SK-N-SH (cell line): ENCODE results near the gene ITGA1. TPM values are rescaled to one million over a fixed set of nuclear protein-coding genes. Genes with fewer than 3 reads are reported as not detected.

Source experiments
- CTCF ChIA-PET: fragments of 300-600, 350-600 bp; formaldehyde crosslinking; extraction: SDS; loops from one replicate; lab custom pipeline; 2021; lab: Yijun Ruan, JAX
- POLR2A ChIA-PET: fragments of 350-600 bp; sonication (Branson Sonifier 250); formaldehyde crosslinking; extraction: SDS; loops from one replicate; lab custom pipeline; 2020; ENCODE audit warnings: antibody characterized with exemption, inconsistent platforms; lab: Yijun Ruan, JAX
- DNase-seq: peaks from one replicate; pipeline ENCODE4 v3.0.0; 2012
- H2AFZ ChIP-seq: fragments of 200-600 bp; sonication (generic); 2 replicates; pipeline ENCODE4 v1.8.1; 2016; ENCODE audit warnings: antibody characterized with exemption, mild to moderate bottlenecking, low read depth
- H3F3A ChIP-seq: fragments of 200-600 bp; sonication (generic); replicated peaks from 2 replicates; pipeline ENCODE3; 2016; ENCODE audit warnings: antibody characterized with exemption, mild to moderate bottlenecking; ENCODE audit not compliant: insufficient read depth
- H3K27ac ChIP-seq, 2 experiments: fragments of 200-500 bp in 1 of 2; fragments of 200-600 bp in 1 of 2; sonication (Bioruptor generic) in 1 of 2; sonication (generic), shearing (Covaris generic) in 1 of 2; 2 replicates each; pipeline versions ENCODE4 v1.5.1 to v1.6.1; 2014 to 2016; ENCODE audit warnings: low read depth in 2 of 2, inconsistent platforms in 1 of 2, low read length in 1 of 2, mild to moderate bottlenecking in 1 of 2, mixed read lengths in 1 of 2
- H3K27me3 ChIP-seq: fragments of 200-600 bp; sonication (generic), shearing (Covaris generic); 2 replicates; pipeline ENCODE4 v1.6.1; 2016; ENCODE audit warnings: mixed run types; ENCODE audit not compliant: insufficient read depth
- H3K36me3 ChIP-seq, 2 experiments: fragments of 200-500 bp in 1 of 2; fragments of 200-600 bp in 1 of 2; sonication (Bioruptor generic) in 1 of 2; sonication (generic) in 1 of 2; replicated peaks in 1 of 2; 2 replicates each; pipeline versions ENCODE3 to v1.5.1; 2014 to 2016; ENCODE audit warnings: low read length in 1 of 2, mild to moderate bottlenecking in 1 of 2; ENCODE audit not compliant: insufficient read depth in 2 of 2, control insufficient read depth in 1 of 2
- H3K4me1 ChIP-seq, 2 experiments: fragments of 200-500 bp in 1 of 2; fragments of 200-600 bp in 1 of 2; sonication (Bioruptor generic) in 1 of 2; sonication (generic), shearing (Covaris generic) in 1 of 2; 2 replicates each; pipeline versions ENCODE4 v1.5.1 to v1.6.1; 2014 to 2016; ENCODE audit warnings: low read depth in 1 of 2, low read length in 1 of 2, mixed run types in 1 of 2; ENCODE audit not compliant: insufficient read depth in 2 of 2, control insufficient read depth in 1 of 2
- H3K4me2 ChIP-seq: fragments of 200-600 bp; sonication (generic), shearing (Covaris generic); 2 replicates; pipeline ENCODE4 v1.6.1; 2017; ENCODE audit warnings: mixed run types
- H3K4me3 ChIP-seq, 2 experiments: fragments of 200-500 bp in 1 of 2; fragments of 200-600 bp in 1 of 2; sonication (Bioruptor generic) in 1 of 2; sonication (generic), shearing (Covaris generic) in 1 of 2; 2 replicates each; pipeline versions ENCODE4 v1.5.1 to v1.8.1; 2014 to 2016; ENCODE audit warnings: low read depth in 2 of 2, inconsistent platforms in 1 of 2, low read length in 1 of 2, mild to moderate bottlenecking in 1 of 2, mixed read lengths in 1 of 2, moderate library complexity in 1 of 2
- H3K79me2 ChIP-seq: fragments of 200-600 bp; sonication (generic); 2 replicates; pipeline ENCODE4 v1.8.1; 2017; ENCODE audit warnings: mild to moderate bottlenecking; ENCODE audit not compliant: insufficient read depth
- H3K9ac ChIP-seq: fragments of 200-600 bp; sonication (generic); 2 replicates; pipeline ENCODE4 v1.6.1; 2017; ENCODE audit warnings: mixed run types
- H3K9me2 ChIP-seq: fragments of 200-600 bp; sonication (generic); 2 replicates; pipeline ENCODE4 v1.6.1; 2017; ENCODE audit warnings: mixed run types
- H3K9me3 ChIP-seq: fragments of 200-600 bp; sonication (generic); 2 replicates; pipeline ENCODE4 v1.6.1; 2017; ENCODE audit warnings: mixed run types, mild to moderate bottlenecking, moderate library complexity
- H4K20me1 ChIP-seq: fragments of 200-600 bp; sonication (generic); 2 replicates; pipeline ENCODE4 v1.6.1; 2017; ENCODE audit warnings: mild to moderate bottlenecking, mixed run types; ENCODE audit not compliant: insufficient read depth
- CTCF ChIP-seq: fragments of 200-600 bp; sonication (generic); IDR thresholded peaks from 2 replicates; pipeline ENCODE4 v1.6.1; 2017; ENCODE audit warnings: antibody characterized with exemption, mild to moderate bottlenecking, moderate library complexity
- ELF1 ChIP-seq: IDR thresholded peaks from 2 replicates; pipeline ENCODE4 v1.4.0; 2012
- FOSL2 ChIP-seq: IDR thresholded peaks from 2 replicates; pipeline ENCODE4 v1.4.0; 2012; ENCODE audit warnings: low read depth, mild to moderate bottlenecking, moderate library complexity, borderline replicate concordance
- FOXJ3 ChIP-seq: sonication (generic); formaldehyde crosslinking; IDR thresholded peaks from 2 replicates; pipeline ENCODE4 v1.5.1; 2020; ENCODE audit warnings: mild to moderate bottlenecking, missing genetic modification reagents
- GABPA ChIP-seq: IDR thresholded peaks from 2 replicates; pipeline ENCODE4 v1.4.0; 2012; ENCODE audit warnings: low read depth, mild to moderate bottlenecking
- IRF3 ChIP-seq: fragments of 150-350 bp; IDR thresholded peaks from 2 replicates; pipeline ENCODE4 v1.6.1; 2016; ENCODE audit warnings: mild to moderate bottlenecking, low read depth, low read length
- NRF1 ChIP-seq: IDR thresholded peaks from 2 replicates; pipeline ENCODE4 v1.6.1; 2012; ENCODE audit warnings: low read depth, mild to moderate bottlenecking, low read length
- REST ChIP-seq: IDR thresholded peaks from 2 replicates; pipeline ENCODE4 v1.6.1; 2012; ENCODE audit warnings: mild to moderate bottlenecking, low read depth, low read length, moderate library complexity
- SIN3A ChIP-seq: IDR thresholded peaks from 2 replicates; pipeline ENCODE4 v1.6.1; 2012; ENCODE audit warnings: low read depth, mild to moderate bottlenecking, low read length, moderate library complexity, borderline replicate concordance
- SMC3 ChIP-seq: IDR thresholded peaks from 2 replicates; pipeline ENCODE4 v1.6.1; 2012; ENCODE audit warnings: low read depth, low read length, improper control_type of control experiment
- TCF12 ChIP-seq: IDR thresholded peaks from 2 replicates; pipeline ENCODE4 v1.4.0; 2012
- USF1 ChIP-seq: IDR thresholded peaks from 2 replicates; pipeline ENCODE4 v1.4.0; 2012; ENCODE audit warnings: low read depth, borderline replicate concordance
- WGBS: methylation state at CpG from one replicate; pipeline ENCODE4 v1.1.6; 2017; ENCODE audit warnings: low lambda C conversion rate; 5-methylcytosine and 5-hydroxymethylcytosine counted together
- polyA plus RNA-seq, 3 experiments: library from polyadenylated mRNA; depleted of rRNA; stranded (reverse); fragments of >200 nt; gene quantifications; 2 replicates each; pipeline ENCODE4 v1.2.3, GENCODE V29; 2012

ITGA1 gene
- polyA plus RNA-seq, 1 of the 3 experiments (the other 2 are of a cell fraction) = 7.7 TPM

GRCh38 chr5:52990528-52990925, 202.8 kb downstream of the ITGA1 start:
- peak overlapping the region; percentile 83 to 87 for H3K4me3 ChIP-seq
- 62% methylated on average over 4 of the region's 4 CpGs for WGBS
- no peak overlapping the region for H2AFZ ChIP-seq
- DNase-seq = no peak
- CTCF ChIA-PET = interaction anchor here (0.8 to 1.7 kb wide), 6 partner anchors 30 to 106 kb away, joined by 3 to 6 read pairs (median 3); no protein-coding TSS in a partner anchor
- peaks cover 64% of the 10 kb centered on the region for H3K79me2 ChIP-seq
- H3K4me2 ChIP-seq = peak overlapping the region; percentile 74
- TF ChIP-seq SMC3 (no peak), IRF3 (no peak), ELF1 (no peak), USF1 (no peak), NRF1 (no peak), SIN3A (no peak), FOSL2 (no peak), REST (no peak), GABPA (no peak), TCF12 (no peak), FOXJ3 (CRISPR knock-in tag) (no peak), CTCF (no peak)
- no peaks in the 10 kb centered on the region for H3K9me2 ChIP-seq
- POLR2A ChIA-PET = no interaction called here
- H3K27ac ChIP-seq = peak overlapping the region; percentile 30 to 81
- peaks cover 6 to 37% of the 10 kb centered on the region in 2 experiments for H3K36me3 ChIP-seq
- peaks cover 35% of the 10 kb centered on the region for H3F3A ChIP-seq
- peaks cover 6 to 16% of the 10 kb centered on the region in 2 experiments for H3K4me1 ChIP-seq
- no peaks in the 10 kb centered on the region for H3K9me3 ChIP-seq
- peaks cover 15% of the 10 kb centered on the region; the same call in 1 of the 2 replicates for H4K20me1 ChIP-seq
- H3K9ac ChIP-seq = peak overlapping the region; percentile 76
- H3K27me3 ChIP-seq = no peaks in the 10 kb centered on the region
